Measurements from ENCODE around the gene GIPR. TPM values are rescaled to one million over a fixed set of nuclear protein-coding genes. Genes with fewer than 3 reads are reported as not detected.
A peak's percentile ranks its signal among the peaks of the same experiment; 100 is the strongest.

The GIPR gene
- total and polyA plus RNA-seq, 11 donors = 0.64 to 8.1 (median 4.8) TPM

DNA sequence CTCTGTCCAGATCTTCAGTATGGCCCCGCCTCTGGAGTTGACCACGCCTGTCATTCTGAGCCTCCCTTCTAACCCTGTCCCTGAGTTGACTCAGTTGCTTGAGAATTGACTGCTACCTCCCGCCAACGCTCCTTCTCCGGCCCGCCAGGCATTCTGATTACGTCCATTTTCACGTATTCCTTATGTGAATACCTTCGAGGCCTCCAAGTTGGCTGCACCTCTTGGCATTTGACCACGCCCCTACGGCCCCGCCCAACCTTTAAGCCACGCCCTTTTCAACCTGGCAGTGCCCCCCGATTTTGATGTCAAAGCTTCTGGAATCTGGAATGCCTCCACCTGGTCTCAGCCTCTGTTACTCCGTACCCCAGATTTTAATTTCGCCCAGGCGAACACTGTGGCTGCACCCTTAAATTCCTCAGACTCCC is 27.2 kb upstream of the GIPR start:
- Histone ChIP-seq H3K27me3 (peaks cover 0 to 16% (median 0%) of the 10 kb centered on the region in 9 donors), H3K4me3 (peak overlapping the region in 6 of 12 donors; percentile 49 to 62 (median 59)), H3K9me3 (no peaks in the 10 kb centered on the region), H3K27ac (peak overlapping the region in 8 of 12 donors; percentile 70 to 92 (median 84)), H3K4me1 (peaks cover 0 to 63% (median 32%) of the 10 kb centered on the region in 12 donors), H3K36me3 (peaks cover 0 to 4% (median 0%) of the 10 kb centered on the region in 9 donors)
- intact Hi-C loops (cut with DNase I) = loop anchor here (2.0 to 10.0 kb wide), 12 partner anchors 26 to 216 kb away; partner anchors contain the start of genes OPA3 (in 5 of the 10), PPM1N (in 2 of the 10), RTN2 (in 2 of the 10) and VASP (in 2 of the 10)
- WGBS, 4 donors = 55 to 63% (median 59%) methylated on average over 17 of the region's 17 CpGs
- ATAC-seq (no peak), DNase-seq (no peak)
- TF ChIP-seq POLR2A (IDR thresholded peaks at IDR 0.05) = no peak
- TF ChIP-seq, protein P1, sequence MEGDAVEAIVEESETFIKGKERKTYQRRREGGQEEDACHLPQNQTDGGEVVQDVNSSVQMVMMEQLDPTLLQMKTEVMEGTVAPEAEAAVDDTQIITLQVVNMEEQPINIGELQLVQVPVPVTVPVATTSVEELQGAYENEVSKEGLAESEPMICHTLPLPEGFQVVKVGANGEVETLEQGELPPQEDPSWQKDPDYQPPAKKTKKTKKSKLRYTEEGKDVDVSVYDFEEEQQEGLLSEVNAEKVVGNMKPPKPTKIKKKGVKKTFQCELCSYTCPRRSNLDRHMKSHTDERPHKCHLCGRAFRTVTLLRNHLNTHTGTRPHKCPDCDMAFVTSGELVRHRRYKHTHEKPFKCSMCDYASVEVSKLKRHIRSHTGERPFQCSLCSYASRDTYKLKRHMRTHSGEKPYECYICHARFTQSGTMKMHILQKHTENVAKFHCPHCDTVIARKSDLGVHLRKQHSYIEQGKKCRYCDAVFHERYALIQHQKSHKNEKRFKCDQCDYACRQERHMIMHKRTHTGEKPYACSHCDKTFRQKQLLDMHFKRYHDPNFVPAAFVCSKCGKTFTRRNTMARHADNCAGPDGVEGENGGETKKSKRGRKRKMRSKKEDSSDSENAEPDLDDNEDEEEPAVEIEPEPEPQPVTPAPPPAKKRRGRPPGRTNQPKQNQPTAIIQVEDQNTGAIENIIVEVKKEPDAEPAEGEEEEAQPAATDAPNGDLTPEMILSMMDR (IDR thresholded peaks at IDR 0.05) = no peak

DNA sequence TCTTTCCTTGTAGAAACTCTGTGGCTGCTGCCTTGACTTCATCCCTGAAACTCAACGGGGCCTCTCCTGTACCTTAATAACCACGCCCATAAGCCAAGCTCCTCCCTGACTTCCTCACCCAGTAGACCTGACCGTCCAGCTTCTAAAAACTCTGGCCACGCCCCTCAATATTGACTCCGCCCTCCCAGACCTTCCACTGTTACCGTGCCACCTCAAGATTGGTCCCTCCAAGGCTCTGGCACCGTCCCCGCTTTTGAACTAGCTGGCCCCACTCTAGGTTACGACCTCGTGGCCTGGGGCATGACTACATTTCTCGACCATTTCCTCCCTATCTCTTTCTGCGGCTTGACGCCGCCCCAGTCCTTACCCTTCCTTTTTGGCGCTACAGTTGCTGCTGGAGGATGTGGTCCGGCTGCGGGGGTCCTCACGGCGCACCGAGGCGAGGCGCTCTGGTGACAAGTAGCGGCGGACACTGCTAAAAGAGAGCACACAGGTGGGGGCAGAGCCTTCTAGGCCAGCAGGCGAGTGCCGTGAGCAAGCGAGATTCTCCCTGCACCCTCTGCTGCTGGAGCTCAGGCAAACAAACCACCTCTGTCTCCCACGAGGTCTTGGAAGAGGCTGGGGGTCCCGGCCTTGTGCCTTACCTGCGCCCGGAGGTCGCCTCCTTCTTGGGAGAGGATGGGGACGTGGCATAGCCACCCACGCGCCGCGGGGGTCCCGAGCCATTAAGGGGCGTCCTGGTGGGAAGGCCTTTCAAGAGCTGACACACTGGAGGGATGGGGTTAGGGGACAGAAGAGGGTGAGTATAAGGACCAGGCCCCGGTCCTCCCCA is 26.5 kb upstream of the GIPR start:
- WGBS, 4 donors = 2 to 4% (median 3%) methylated on average over 22 to 40 of the region's 40 CpGs
- intact Hi-C loops (cut with DNase I) = loop anchor here (1.0 to 10.0 kb wide), 15 partner anchors 27 to 217 kb away; partner anchors contain the start of genes OPA3 (in 5 of the 10), PPM1N (in 2 of the 10), RTN2 (in 2 of the 10) and VASP (in 2 of the 10)

GRCh38 chr19:45643024-45643926 is 24.7 kb upstream of the GIPR start:
- Histone ChIP-seq H3K27me3 (peaks cover 0 to 16% (median 0%) of the 10 kb centered on the region in 9 donors), H3K27ac (peak overlapping the region in 2 of 12 donors; percentile 84 to 89), H3K4me1 (peaks cover 0 to 65% (median 35%) of the 10 kb centered on the region in 12 donors), H3K4me3 (peak overlapping the region in 5 of 12 donors; percentile 24 to 62 (median 60)), H3K9me3 (no peaks in the 10 kb centered on the region), H3K36me3 (no peaks in the 10 kb centered on the region)
- intact Hi-C loops (cut with DNase I) = loop anchor here (1.0 to 10.0 kb wide), 15 partner anchors 36 to 218 kb away; partner anchors contain the start of genes OPA3 (in 5 of the 10), PPM1N (in 2 of the 10), RTN2 (in 2 of the 10) and VASP (in 2 of the 10)
- no peak for TF ChIP-seq POLR2A (IDR thresholded peaks at IDR 0.05)
- TF ChIP-seq, protein P1 (IDR thresholded peaks at IDR 0.05) = peak; percentile 92 to 99 (median 98)
- 11 to 14% (median 13%) methylated on average over 37 to 39 of the region's 39 CpGs for WGBS, 4 donors
- peak; percentile 81 to 93 (median 85) for DNase-seq
- peak; percentile 46 to 62 (median 52) for ATAC-seq

More for the DNA sequence above, 26.5 kb upstream of the GIPR start:
- peak; percentile 69 to 79 (median 78) for DNase-seq
- Histone ChIP-seq H3K36me3 (no peaks in the 10 kb centered on the region), H3K27ac (peak overlapping the region; percentile 53 to 92 (median 80)), H3K9me3 (no peaks in the 10 kb centered on the region), H3K4me1 (peaks cover 0 to 69% (median 37%) of the 10 kb centered on the region in 12 donors), H3K4me3 (peak overlapping the region; percentile 5 to 62 (median 52)), H3K27me3 (peaks cover 0 to 16% (median 0%) of the 10 kb centered on the region in 9 donors)
- TF ChIP-seq, protein P1 (IDR thresholded peaks at IDR 0.05) = no peak
- TF ChIP-seq POLR2A (IDR thresholded peaks at IDR 0.05) = no peak
- peak; percentile 36 to 49 (median 44) for ATAC-seq

All from heart left ventricle (tissue), 16 donors.